ENCODE measurements around the gene ADD3. TPM values are rescaled to one million over a fixed set of nuclear protein-coding genes. Genes with fewer than 3 reads are reported as not detected.

Gene ADD3
- total and polyA plus RNA-seq, 2 experiments from 2014 or later, result 133 to 1,101 TPM

DNA sequence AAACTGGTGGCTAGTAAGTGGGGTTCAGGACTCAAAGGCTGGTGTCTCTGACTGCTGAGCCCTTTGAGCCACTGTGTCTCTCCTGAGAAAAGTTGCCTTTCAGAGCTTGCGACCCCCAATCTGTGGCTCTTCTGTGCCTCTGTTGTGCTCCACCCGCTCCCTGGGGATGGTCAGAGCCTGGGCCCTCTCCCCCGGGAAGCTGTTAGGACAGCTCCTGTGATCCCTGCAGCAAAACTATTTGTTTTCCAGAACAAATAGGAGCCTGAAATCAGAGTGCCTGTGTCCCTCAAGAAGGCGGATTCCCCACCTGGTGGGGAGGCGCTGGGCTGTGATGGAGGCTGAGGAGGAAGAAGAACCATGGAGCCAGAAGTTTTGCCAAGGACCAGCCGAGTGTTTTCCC, 143.2 kb downstream of the ADD3 start:
- H2AFZ ChIP-seq, result no peak overlapping the region
- no peaks in the 10 kb centered on the region for H3K9me3 ChIP-seq (ENCODE audit: low read depth)
- 33 to 34% methylated on average over 6 of the region's 6 CpGs for WGBS, 2 experiments (ENCODE audit: low coverage in 1 of 2, low lambda C conversion rate in 2 of 2, missing lambda C conversion rate in 2 of 2)

DNA sequence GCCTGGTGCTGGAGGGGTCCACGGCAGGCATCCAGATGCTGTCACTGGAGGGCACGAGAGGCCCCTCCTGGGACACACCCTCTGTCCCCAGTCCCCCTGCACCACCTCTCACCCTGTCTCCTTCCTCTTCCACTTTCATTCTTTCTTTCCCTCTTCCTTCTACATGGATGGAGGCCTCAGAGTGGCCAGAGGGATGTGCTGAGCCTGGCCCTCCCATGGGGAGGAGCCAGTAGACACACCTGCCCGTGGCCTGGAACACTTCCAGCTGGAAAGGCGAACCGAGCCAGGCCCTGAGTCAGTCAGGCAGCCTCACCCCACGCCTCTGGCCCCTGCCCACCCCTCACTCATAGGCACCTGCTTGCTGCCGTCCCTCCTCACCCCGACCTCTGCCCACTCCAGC, 143.7 kb downstream of the ADD3 start:
- Histone ChIP-seq H2AFZ (no peak overlapping the region), H3K27ac (no peak overlapping the region), H3K79me2 (ENCODE audit: insufficient read depth) (no peaks in the 10 kb centered on the region), H3K27me3 (replicated peaks; ENCODE audit: insufficient read depth) (peaks cover 12% of the 10 kb centered on the region; the same call in 1 of the 2 replicates), H4K20me1 (ENCODE audit: insufficient read depth) (no peaks in the 10 kb centered on the region), H3K4me1 (ENCODE audit: insufficient read depth) (no peaks in the 10 kb centered on the region), H3K9me3 (ENCODE audit: low read depth) (no peaks in the 10 kb centered on the region), H3K9ac (no peak overlapping the region), H3F3A (ENCODE audit: insufficient read depth) (no peaks in the 10 kb centered on the region), H3K4me3 (no peak overlapping the region), H3K36me3 (ENCODE audit: low read depth) (no peaks in the 10 kb centered on the region), H3K4me2 (ENCODE audit: unreplicated experiment) (no peak overlapping the region), H3K9me2 (ENCODE audit: insufficient read depth) (no peaks in the 10 kb centered on the region)
- no peak for DNase-seq
- TF ChIP-seq EZH2 (IDR thresholded peaks at IDR 0.05; ENCODE audit: insufficient read depth, poor library complexity, severe bottlenecking) (no peak), EZH2phosphoT487 (IDR thresholded peaks at IDR 0.05; ENCODE audit: insufficient read depth, low read depth) (no peak)
- WGBS, 2 experiments (ENCODE audit: low coverage in 1 of 2, low lambda C conversion rate in 2 of 2, missing lambda C conversion rate in 2 of 2), result 0 to 30% methylated on average over 4 to 8 of the region's 8 CpGs
- in situ Hi-C loops (cut with MboI), result no loop called here

More for the DNA sequence above, 143.2 kb downstream of the ADD3 start:
- in situ Hi-C loops (cut with MboI), result no loop called here
- Histone ChIP-seq H3K36me3 (ENCODE audit: low read depth) (no peaks in the 10 kb centered on the region), H3K9me2 (ENCODE audit: insufficient read depth) (no peaks in the 10 kb centered on the region), H3K4me1 (ENCODE audit: insufficient read depth) (no peaks in the 10 kb centered on the region), H3K27me3 (replicated peaks; ENCODE audit: insufficient read depth) (peaks cover 12% of the 10 kb centered on the region; the same call in 1 of the 2 replicates), H3K27ac (no peak overlapping the region), H3K4me3 (no peak overlapping the region), H3K9ac (no peak overlapping the region), H3F3A (ENCODE audit: insufficient read depth) (no peaks in the 10 kb centered on the region), H3K79me2 (ENCODE audit: insufficient read depth) (no peaks in the 10 kb centered on the region), H4K20me1 (ENCODE audit: insufficient read depth) (no peaks in the 10 kb centered on the region), H3K4me2 (ENCODE audit: unreplicated experiment) (no peak overlapping the region)
- no peak for DNase-seq
- no peak for TF ChIP-seq EZH2phosphoT487 (IDR thresholded peaks at IDR 0.05; ENCODE audit: insufficient read depth, low read depth)

DNA sequence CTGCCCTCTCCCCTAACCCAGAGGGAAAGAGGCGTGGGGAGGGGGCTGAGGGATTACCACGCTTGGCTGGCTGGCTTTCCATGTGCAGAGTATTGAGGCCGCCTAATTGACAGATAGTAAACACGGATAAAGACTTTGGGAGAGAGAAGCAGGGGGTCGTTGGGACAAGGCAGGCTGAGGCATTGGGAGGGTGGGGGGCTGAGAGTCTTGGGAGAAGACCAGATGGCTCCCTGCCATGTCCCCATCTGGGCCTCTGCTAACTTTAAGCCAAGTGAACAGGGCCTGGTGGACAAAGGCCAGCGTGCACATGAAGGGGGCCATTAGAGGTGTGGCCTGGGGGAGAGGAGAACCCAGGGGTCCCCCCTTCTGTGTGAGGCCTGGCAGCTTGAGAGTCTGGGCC, 144.2 kb downstream of the ADD3 start:
- 28 to 38% methylated on average over 5 to 6 of the region's 6 CpGs for WGBS, 2 experiments (ENCODE audit: low coverage in 1 of 2, low lambda C conversion rate in 2 of 2, missing lambda C conversion rate in 2 of 2)
- H3K4me2 ChIP-seq (ENCODE audit: unreplicated experiment), result no peak overlapping the region
- H3K27ac ChIP-seq, result no peak overlapping the region
- H3K9me2 ChIP-seq (ENCODE audit: insufficient read depth), result no peaks in the 10 kb centered on the region
- H3F3A ChIP-seq (ENCODE audit: insufficient read depth), result no peaks in the 10 kb centered on the region
- no peaks in the 10 kb centered on the region for H3K79me2 ChIP-seq (ENCODE audit: insufficient read depth)
- no peak overlapping the region for H2AFZ ChIP-seq
- H3K4me3 ChIP-seq, result no peak overlapping the region
- TF ChIP-seq EZH2phosphoT487 (IDR thresholded peaks at IDR 0.05; ENCODE audit: insufficient read depth, low read depth), result no peak
- no peak for TF ChIP-seq EZH2 (IDR thresholded peaks at IDR 0.05; ENCODE audit: insufficient read depth, poor library complexity, severe bottlenecking)
- no peaks in the 10 kb centered on the region for H4K20me1 ChIP-seq (ENCODE audit: insufficient read depth)
- H3K4me1 ChIP-seq (ENCODE audit: insufficient read depth), result no peaks in the 10 kb centered on the region
- H3K36me3 ChIP-seq (ENCODE audit: low read depth), result no peaks in the 10 kb centered on the region
- DNase-seq, result no peak
- H3K27me3 ChIP-seq (replicated peaks; ENCODE audit: insufficient read depth), result peaks cover 12% of the 10 kb centered on the region; the same call in 1 of the 2 replicates
- in situ Hi-C loops (cut with MboI), result no loop called here
- H3K9ac ChIP-seq, result no peak overlapping the region
- H3K9me3 ChIP-seq (ENCODE audit: low read depth), result no peaks in the 10 kb centered on the region

DNA sequence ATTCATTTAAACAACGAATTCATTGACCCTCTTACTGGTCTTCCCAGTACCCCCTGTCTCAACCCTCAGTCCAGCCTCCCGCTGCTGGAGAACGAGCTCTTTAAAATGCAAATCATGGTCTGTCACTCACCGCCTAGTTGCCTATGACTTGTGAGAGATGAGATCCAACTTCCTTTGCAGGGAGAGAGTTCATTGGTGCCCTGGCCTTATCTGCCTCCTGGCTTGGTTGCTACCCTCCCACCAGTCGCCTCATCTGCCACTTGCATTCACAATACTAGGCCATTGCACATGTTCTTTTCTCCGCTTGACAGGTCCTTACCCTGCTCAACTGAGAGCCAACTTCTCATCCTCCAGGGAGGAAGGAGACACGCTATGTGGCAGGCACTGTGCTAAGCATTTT, 145.6 kb downstream of the ADD3 start:
- in situ Hi-C loops (cut with MboI), result no loop called here
- 62 to 64% methylated on average over 7 of the region's 7 CpGs for WGBS, 2 experiments (ENCODE audit: low coverage in 1 of 2, low lambda C conversion rate in 2 of 2, missing lambda C conversion rate in 2 of 2)

DNA sequence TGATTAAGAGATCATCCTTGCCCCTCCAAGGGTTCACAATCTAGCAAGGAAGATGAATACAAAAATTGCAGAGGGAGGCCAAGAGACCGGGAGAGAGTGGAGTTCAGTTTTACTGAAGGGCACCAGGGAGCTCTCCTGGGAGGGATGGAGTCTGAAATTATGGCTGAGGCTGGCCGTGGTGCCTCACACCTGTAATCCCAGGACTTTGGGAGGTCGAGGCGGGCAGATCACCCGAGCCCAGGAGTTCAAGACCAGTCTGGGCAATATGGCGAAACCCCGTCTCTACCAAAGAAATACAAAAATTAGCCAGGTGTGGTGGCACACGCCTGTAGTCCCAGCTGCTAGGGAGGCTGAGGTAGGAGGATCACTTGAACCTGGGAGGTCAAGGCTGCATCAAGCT, 148.3 kb downstream of the ADD3 start:
- Histone ChIP-seq H3K36me3 (ENCODE audit: low read depth) (no peaks in the 10 kb centered on the region), H3K27me3 (replicated peaks; ENCODE audit: insufficient read depth) (peaks cover 27% of the 10 kb centered on the region), H3K9me2 (ENCODE audit: insufficient read depth) (no peaks in the 10 kb centered on the region), H3K4me2 (ENCODE audit: unreplicated experiment) (no peak overlapping the region), H3K79me2 (ENCODE audit: insufficient read depth) (no peaks in the 10 kb centered on the region), H3K27ac (no peak overlapping the region), H2AFZ (no peak overlapping the region), H3K4me3 (no peak overlapping the region), H3F3A (ENCODE audit: insufficient read depth) (no peaks in the 10 kb centered on the region), H3K4me1 (ENCODE audit: insufficient read depth) (no peaks in the 10 kb centered on the region), H3K9ac (no peak overlapping the region), H4K20me1 (ENCODE audit: insufficient read depth) (no peaks in the 10 kb centered on the region), H3K9me3 (ENCODE audit: low read depth) (no peaks in the 10 kb centered on the region)
- WGBS, 2 experiments (ENCODE audit: low coverage in 1 of 2, low lambda C conversion rate in 2 of 2, missing lambda C conversion rate in 2 of 2), result 59 to 65% methylated on average over 8 of the region's 8 CpGs
- TF ChIP-seq EZH2 (IDR thresholded peaks at IDR 0.05; ENCODE audit: insufficient read depth, poor library complexity, severe bottlenecking) (no peak), EZH2phosphoT487 (IDR thresholded peaks at IDR 0.05; ENCODE audit: insufficient read depth, low read depth) (no peak)
- no peak for DNase-seq
- in situ Hi-C loops (cut with MboI), result no loop called here

More for the DNA sequence above, 145.6 kb downstream of the ADD3 start:
- Histone ChIP-seq H3F3A (ENCODE audit: insufficient read depth) (no peaks in the 10 kb centered on the region), H3K9me2 (ENCODE audit: insufficient read depth) (no peaks in the 10 kb centered on the region), H3K4me2 (ENCODE audit: unreplicated experiment) (no peak overlapping the region), H3K27me3 (replicated peaks; ENCODE audit: insufficient read depth) (peaks cover 12% of the 10 kb centered on the region; the same call in 1 of the 2 replicates), H3K36me3 (ENCODE audit: low read depth) (no peaks in the 10 kb centered on the region), H3K79me2 (ENCODE audit: insufficient read depth) (no peaks in the 10 kb centered on the region), H3K4me3 (no peak overlapping the region), H3K9ac (no peak overlapping the region), H3K27ac (no peak overlapping the region), H4K20me1 (ENCODE audit: insufficient read depth) (no peaks in the 10 kb centered on the region), H3K4me1 (ENCODE audit: insufficient read depth) (no peaks in the 10 kb centered on the region), H3K9me3 (ENCODE audit: low read depth) (no peaks in the 10 kb centered on the region), H2AFZ (no peak overlapping the region)
- DNase-seq, result no peak
- no peak for TF ChIP-seq EZH2phosphoT487 (IDR thresholded peaks at IDR 0.05; ENCODE audit: insufficient read depth, low read depth)
- no peak for TF ChIP-seq EZH2 (IDR thresholded peaks at IDR 0.05; ENCODE audit: insufficient read depth, poor library complexity, severe bottlenecking)

Data from GM23248 (cell line).